DOHH2 (cell line): ENCODE measurements around the gene NIT1.

ENCODE experiments used
- CTCF ChIP-seq: fragments of 200-600 bp; sonication (generic); IDR thresholded peaks from one replicate; pipeline ENCODE4 v1.5.1; 2014; ENCODE audit warnings: antibody characterized with exemption, mild to moderate bottlenecking, low read depth, low read length; ENCODE audit not compliant: poor library complexity, severe bottlenecking
- EZH2phosphoT487 ChIP-seq: fragments of 200-600 bp; sonication (generic); IDR thresholded peaks from 2 replicates; pipeline ENCODE4 v1.6.1; 2017; ENCODE audit warnings: borderline replicate concordance, mild to moderate bottlenecking, antibody characterized with exemption, low read length, moderate library complexity, mixed read lengths

DNA sequence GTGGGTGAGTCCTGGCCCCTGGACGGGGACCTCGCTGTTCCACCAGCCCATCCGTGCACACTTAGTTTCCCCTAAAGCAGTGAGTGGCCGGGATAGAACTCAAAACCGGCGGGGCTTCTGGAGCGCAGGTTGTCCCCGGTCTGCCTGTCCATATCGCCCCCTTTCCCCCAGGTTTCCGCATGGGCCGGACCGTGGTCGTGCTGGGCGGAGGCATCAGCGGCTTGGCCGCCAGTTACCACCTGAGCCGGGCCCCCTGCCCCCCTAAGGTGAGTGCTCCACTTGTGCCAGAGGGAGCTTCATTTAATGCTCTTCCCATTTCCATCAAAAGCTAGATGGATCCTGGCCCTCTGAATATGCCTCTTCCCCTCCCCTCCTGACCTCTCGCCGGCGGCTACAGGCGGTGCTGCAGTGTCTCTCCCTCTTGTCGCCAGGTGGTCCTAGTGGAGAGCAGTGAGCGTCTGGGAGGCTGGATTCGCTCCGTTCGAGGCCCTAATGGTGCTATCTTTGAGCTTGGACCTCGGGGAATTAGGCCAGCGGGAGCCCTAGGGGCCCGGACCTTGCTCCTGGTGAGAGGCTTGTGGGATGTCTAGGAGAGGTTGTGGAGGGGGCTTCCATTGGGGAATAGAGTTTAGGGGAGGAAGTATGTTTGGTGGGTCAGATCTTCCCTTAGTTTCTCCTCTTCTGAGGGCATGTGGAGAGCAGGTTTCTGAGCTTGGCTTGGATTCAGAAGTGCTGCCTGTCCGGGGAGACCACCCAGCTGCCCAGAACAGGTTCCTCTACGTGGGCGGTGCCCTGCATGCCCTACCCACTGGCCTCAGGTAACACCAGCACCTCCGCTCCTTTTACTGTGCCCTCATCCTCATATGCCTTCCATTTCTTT lies 49.0 kb downstream of the NIT1 start:
- peak; percentile 6 for TF ChIP-seq CTCF
- no peak for TF ChIP-seq EZH2phosphoT487
